Measurements from ENCODE around the gene CILP2.

The CILP2 gene

DNA sequence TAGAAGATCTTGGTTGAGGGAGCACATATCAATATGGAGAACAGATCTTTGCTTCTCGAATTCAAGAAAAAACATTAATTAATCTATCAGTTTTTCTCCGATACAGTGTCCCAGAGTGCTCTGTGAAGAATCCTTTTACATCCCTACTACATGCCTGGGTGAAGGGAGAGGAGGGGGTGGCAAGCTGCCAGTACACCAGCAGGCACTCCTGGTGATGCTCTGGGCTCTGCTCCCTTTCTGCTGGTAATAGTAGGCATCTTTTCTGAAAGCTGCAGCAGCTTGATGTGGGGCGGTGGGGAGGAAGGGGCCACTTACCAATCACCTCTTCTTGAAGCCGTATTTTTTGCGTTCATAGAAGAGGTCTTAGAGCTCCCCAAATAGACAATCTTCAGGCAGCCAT, 49.7 kb downstream of the CILP2 start:
- TF ChIP-seq, protein P1, sequence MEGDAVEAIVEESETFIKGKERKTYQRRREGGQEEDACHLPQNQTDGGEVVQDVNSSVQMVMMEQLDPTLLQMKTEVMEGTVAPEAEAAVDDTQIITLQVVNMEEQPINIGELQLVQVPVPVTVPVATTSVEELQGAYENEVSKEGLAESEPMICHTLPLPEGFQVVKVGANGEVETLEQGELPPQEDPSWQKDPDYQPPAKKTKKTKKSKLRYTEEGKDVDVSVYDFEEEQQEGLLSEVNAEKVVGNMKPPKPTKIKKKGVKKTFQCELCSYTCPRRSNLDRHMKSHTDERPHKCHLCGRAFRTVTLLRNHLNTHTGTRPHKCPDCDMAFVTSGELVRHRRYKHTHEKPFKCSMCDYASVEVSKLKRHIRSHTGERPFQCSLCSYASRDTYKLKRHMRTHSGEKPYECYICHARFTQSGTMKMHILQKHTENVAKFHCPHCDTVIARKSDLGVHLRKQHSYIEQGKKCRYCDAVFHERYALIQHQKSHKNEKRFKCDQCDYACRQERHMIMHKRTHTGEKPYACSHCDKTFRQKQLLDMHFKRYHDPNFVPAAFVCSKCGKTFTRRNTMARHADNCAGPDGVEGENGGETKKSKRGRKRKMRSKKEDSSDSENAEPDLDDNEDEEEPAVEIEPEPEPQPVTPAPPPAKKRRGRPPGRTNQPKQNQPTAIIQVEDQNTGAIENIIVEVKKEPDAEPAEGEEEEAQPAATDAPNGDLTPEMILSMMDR (conservative IDR thresholded peaks at IDR 0.05; ENCODE audit: low read length): no peak
- no peak for TF ChIP-seq EZH2phosphoT487 (IDR thresholded peaks at IDR 0.05; ENCODE audit: borderline replicate concordance)
- no peaks in the 10 kb centered on the region for H4K20me1 ChIP-seq (ENCODE audit: insufficient read depth, low read length, poor library complexity, severe bottlenecking)
- no peaks in the 10 kb centered on the region for H3F3A ChIP-seq (ENCODE audit: low read depth)
- H3K79me2 ChIP-seq (ENCODE audit: insufficient read depth, low read length): no peaks in the 10 kb centered on the region
- no peaks in the 10 kb centered on the region for H3K36me3 ChIP-seq (ENCODE audit: insufficient read depth, low read length)
- H3K27me3 ChIP-seq (ENCODE audit: insufficient read depth, low read length, poor library complexity, severe bottlenecking): no peaks in the 10 kb centered on the region
- H3K9me3 ChIP-seq (ENCODE audit: insufficient read depth, low read depth, low read length): no peaks in the 10 kb centered on the region
- H3K4me1 ChIP-seq (ENCODE audit: insufficient read depth, low read length, poor library complexity, severe bottlenecking): no peaks in the 10 kb centered on the region
- no peak overlapping the region for H3K4me3 ChIP-seq (ENCODE audit: low read length, poor library complexity, severe bottlenecking)
- no peak overlapping the region for H3K9ac ChIP-seq (ENCODE audit: low read depth, low read length, poor library complexity, severe bottlenecking)
- H3K4me2 ChIP-seq (ENCODE audit: low read depth, low read length, poor library complexity, severe bottlenecking): no peak overlapping the region
- H3K9me2 ChIP-seq (replicated peaks; ENCODE audit: low read depth, low read length): no peaks in the 10 kb centered on the region
- no peak overlapping the region for H2AFZ ChIP-seq (ENCODE audit: low read length)

GRCh38 chr19:19588546-19588945, 50.5 kb downstream of the CILP2 start:
- Histone ChIP-seq H3K9ac (ENCODE audit: low read depth, low read length, poor library complexity, severe bottlenecking) (no peak overlapping the region), H3K79me2 (ENCODE audit: insufficient read depth, low read length) (no peaks in the 10 kb centered on the region), H3K27me3 (ENCODE audit: insufficient read depth, low read length, poor library complexity, severe bottlenecking) (no peaks in the 10 kb centered on the region), H3K4me2 (ENCODE audit: low read depth, low read length, poor library complexity, severe bottlenecking) (no peak overlapping the region), H3K4me3 (ENCODE audit: low read length, poor library complexity, severe bottlenecking) (no peak overlapping the region), H4K20me1 (ENCODE audit: insufficient read depth, low read length, poor library complexity, severe bottlenecking) (no peaks in the 10 kb centered on the region), H3F3A (ENCODE audit: low read depth) (no peaks in the 10 kb centered on the region), H3K9me3 (ENCODE audit: insufficient read depth, low read depth, low read length) (no peaks in the 10 kb centered on the region), H3K9me2 (replicated peaks; ENCODE audit: low read depth, low read length) (no peaks in the 10 kb centered on the region), H3K36me3 (ENCODE audit: insufficient read depth, low read length) (no peaks in the 10 kb centered on the region), H2AFZ (ENCODE audit: low read length) (no peak overlapping the region), H3K4me1 (ENCODE audit: insufficient read depth, low read length, poor library complexity, severe bottlenecking) (no peaks in the 10 kb centered on the region)
- TF ChIP-seq, protein P1 (conservative IDR thresholded peaks at IDR 0.05; ENCODE audit: low read length): no peak
- TF ChIP-seq EZH2phosphoT487 (IDR thresholded peaks at IDR 0.05; ENCODE audit: borderline replicate concordance): no peak

- Histone ChIP-seq H3K9me2 (replicated peaks; ENCODE audit: low read depth, low read length) (no peaks in the 10 kb centered on the region), H3K4me1 (ENCODE audit: insufficient read depth, low read length, poor library complexity, severe bottlenecking) (no peaks in the 10 kb centered on the region), H3K4me3 (ENCODE audit: low read length, poor library complexity, severe bottlenecking) (no peak overlapping the region), H3K79me2 (ENCODE audit: insufficient read depth, low read length) (no peaks in the 10 kb centered on the region), H3K27me3 (ENCODE audit: insufficient read depth, low read length, poor library complexity, severe bottlenecking) (no peaks in the 10 kb centered on the region), H3K9me3 (ENCODE audit: insufficient read depth, low read depth, low read length) (no peaks in the 10 kb centered on the region), H2AFZ (ENCODE audit: low read length) (no peak overlapping the region), H3K4me2 (ENCODE audit: low read depth, low read length, poor library complexity, severe bottlenecking) (no peak overlapping the region), H3K36me3 (ENCODE audit: insufficient read depth, low read length) (no peaks in the 10 kb centered on the region), H3F3A (ENCODE audit: low read depth) (no peaks in the 10 kb centered on the region), H4K20me1 (ENCODE audit: insufficient read depth, low read length, poor library complexity, severe bottlenecking) (no peaks in the 10 kb centered on the region), H3K9ac (ENCODE audit: low read depth, low read length, poor library complexity, severe bottlenecking) (no peak overlapping the region)
- TF ChIP-seq, protein P1 (conservative IDR thresholded peaks at IDR 0.05; ENCODE audit: low read length): no peak
- no peak for TF ChIP-seq EZH2phosphoT487 (IDR thresholded peaks at IDR 0.05; ENCODE audit: borderline replicate concordance)
Observed at GRCh38 chr19:19591133-19591825, 53.2 kb downstream of the CILP2 start.
